ENCODE results near the gene ACOT11.

Gene ACOT11

GRCh38 chr1:54571326-54571725, 23.3 kb downstream of the ACOT11 start:
- no peak for TF ChIP-seq CTCF (IDR thresholded peaks at IDR 0.05; ENCODE audit: control extremely low read depth, extremely low read depth, low read depth, missing control alignments)
- DNase-seq (ENCODE audit: extremely low spot score): no peak
- ChIA-PET CTCF (interaction anchor here (1.2 to 1.6 kb wide), 2 partner anchors 13 to 15 kb away, joined by 3 read pairs; no protein-coding TSS in a partner anchor), POLR2A (no interaction called here)

- ChIA-PET POLR2A (no interaction called here), CTCF (interaction anchor here (1.2 to 1.6 kb wide), 2 partner anchors 14 to 15 kb away, joined by 3 read pairs; no protein-coding TSS in a partner anchor)
- TF ChIP-seq CTCF (IDR thresholded peaks at IDR 0.05; ENCODE audit: control extremely low read depth, extremely low read depth, low read depth, missing control alignments): no peak
- no peak for DNase-seq (ENCODE audit: extremely low spot score)
Observed at GRCh38 chr1:54571803-54572541, 23.9 kb downstream of the ACOT11 start.

- ChIA-PET CTCF (interaction anchor here (1.2 to 1.6 kb wide), 2 partner anchors 15 to 16 kb away, joined by 3 read pairs; no protein-coding TSS in a partner anchor), POLR2A (no interaction called here)
- no peak for DNase-seq (ENCODE audit: extremely low spot score)
- TF ChIP-seq CTCF (IDR thresholded peaks at IDR 0.05; ENCODE audit: control extremely low read depth, extremely low read depth, low read depth, missing control alignments): no peak
Observed at GRCh38 chr1:54572542-54572850, 24.5 kb downstream of the ACOT11 start.

GRCh38 chr1:54574158-54574778, 26.2 kb downstream of the ACOT11 start:
- no peak for DNase-seq (ENCODE audit: extremely low spot score)
- ChIA-PET POLR2A (no interaction called here), CTCF (no interaction called here)
- no peak for TF ChIP-seq CTCF (IDR thresholded peaks at IDR 0.05; ENCODE audit: control extremely low read depth, extremely low read depth, low read depth, missing control alignments)

- POLR2A ChIA-PET: no interaction called here
- DNase-seq (ENCODE audit: extremely low spot score): no peak
- TF ChIP-seq CTCF (IDR thresholded peaks at IDR 0.05; ENCODE audit: control extremely low read depth, extremely low read depth, low read depth, missing control alignments): no peak
- CTCF ChIA-PET: no interaction called here
Observed at GRCh38 chr1:54575161-54575560, 27.1 kb downstream of the ACOT11 start.

GRCh38 chr1:54575605-54576290, 27.7 kb downstream of the ACOT11 start:
- POLR2A ChIA-PET: no interaction called here

More at GRCh38 chr1:54575605-54576290, 27.7 kb downstream of the ACOT11 start:
- CTCF ChIA-PET: interaction anchor here (1.3 kb wide), 1 partner anchor 11 kb away, joined by 3 read pairs; no protein-coding TSS in a partner anchor
- TF ChIP-seq CTCF (IDR thresholded peaks at IDR 0.05; ENCODE audit: control extremely low read depth, extremely low read depth, low read depth, missing control alignments): no peak
- no peak for DNase-seq (ENCODE audit: extremely low spot score)
